Stimulated activated CD4-positive, alpha-beta T cell treated with anti-CD3 and anti-CD28 coated beads, Interleukin-1b, Interleukin-23, amount 100 ng/mL, for 4 hours (primary cell): ENCODE results near the gene PCOLCE2.
"Not testable (repeated sequence)": the region's sequence is repeated elsewhere in the genome, so short reads cannot be mapped to it uniquely, and the experiment has no call there.

Experiments used
- DNase-seq, 2 donors: peaks; one replicate each; pipeline ENCODE4 v3.0.0-alpha.2; 2020; ENCODE audit warnings: low read depth in 2 of 2

PCOLCE2 gene

GRCh38 chr3:142898346-142899213 lies 9.7 kb upstream of the PCOLCE2 start:
- no peak for DNase-seq

GRCh38 chr3:142897807-142898206 lies 8.9 kb upstream of the PCOLCE2 start:
- no peak for DNase-seq

GRCh38 chr3:142896996-142897395 lies 8.1 kb upstream of the PCOLCE2 start:
- no peak for DNase-seq

GRCh38 chr3:142896201-142896755 lies 7.4 kb upstream of the PCOLCE2 start:
- DNase-seq = no peak

- DNase-seq = no peak
Observed at GRCh38 chr3:142894493-142894892, 5.6 kb upstream of the PCOLCE2 start.

- no peak for DNase-seq
Observed at GRCh38 chr3:142892714-142893113, 3.8 kb upstream of the PCOLCE2 start.

- DNase-seq = no peak
Observed at GRCh38 chr3:142890592-142890991, 1.7 kb upstream of the PCOLCE2 start.

- no peak for DNase-seq
Observed at GRCh38 chr3:142889212-142890014, 530 bp upstream of the PCOLCE2 start.

- DNase-seq = no peak
Observed at GRCh38 chr3:142888099-142888480, 793 bp downstream of the PCOLCE2 start.

GRCh38 chr3:142886940-142887339 lies 1.9 kb downstream of the PCOLCE2 start:
- DNase-seq = no peak

- no peak for DNase-seq
Observed at GRCh38 chr3:142886021-142886420, 2.9 kb downstream of the PCOLCE2 start.

- no peak for DNase-seq
Observed at GRCh38 chr3:142884531-142884930, 4.4 kb downstream of the PCOLCE2 start.

GRCh38 chr3:142883534-142883933 lies 5.3 kb downstream of the PCOLCE2 start:
- DNase-seq = not testable (repeated sequence)

- DNase-seq = no peak
Observed at GRCh38 chr3:142881445-142882224, 7.2 kb downstream of the PCOLCE2 start.

- DNase-seq = no peak
Observed at GRCh38 chr3:142878649-142879300, 10.1 kb downstream of the PCOLCE2 start.

GRCh38 chr3:142876417-142876816 lies 12.5 kb downstream of the PCOLCE2 start:
- no peak for DNase-seq

- no peak for DNase-seq
Observed at GRCh38 chr3:142875583-142876207, 13.2 kb downstream of the PCOLCE2 start.

GRCh38 chr3:142875099-142875498 lies 13.8 kb downstream of the PCOLCE2 start:
- no peak for DNase-seq

- DNase-seq = not testable (repeated sequence)
Observed at GRCh38 chr3:142868382-142868781, 20.5 kb downstream of the PCOLCE2 start.

GRCh38 chr3:142866841-142867631 lies 21.8 kb downstream of the PCOLCE2 start:
- no peak for DNase-seq
